K562 treated with DMSO at 1 percent for 24 hours (cell line): ENCODE data around the gene MGME1. TPM values are rescaled to one million over a fixed set of nuclear protein-coding genes. Genes with fewer than 3 reads are reported as not detected.

Experiments
- total RNA-seq: library from RNA; unstranded; fragments of 300-600 nt; gene quantifications from 2 replicates; pipeline ENCODE4 v1.2.3, GENCODE V29; 2022; ENCODE audit warnings: low read depth; ENCODE audit not compliant: insufficient read depth

MGME1 gene, protein sequence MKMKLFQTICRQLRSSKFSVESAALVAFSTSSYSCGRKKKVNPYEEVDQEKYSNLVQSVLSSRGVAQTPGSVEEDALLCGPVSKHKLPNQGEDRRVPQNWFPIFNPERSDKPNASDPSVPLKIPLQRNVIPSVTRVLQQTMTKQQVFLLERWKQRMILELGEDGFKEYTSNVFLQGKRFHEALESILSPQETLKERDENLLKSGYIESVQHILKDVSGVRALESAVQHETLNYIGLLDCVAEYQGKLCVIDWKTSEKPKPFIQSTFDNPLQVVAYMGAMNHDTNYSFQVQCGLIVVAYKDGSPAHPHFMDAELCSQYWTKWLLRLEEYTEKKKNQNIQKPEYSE
- total RNA-seq = 25.7 and 26.3 TPM in 2 replicates

DNA sequence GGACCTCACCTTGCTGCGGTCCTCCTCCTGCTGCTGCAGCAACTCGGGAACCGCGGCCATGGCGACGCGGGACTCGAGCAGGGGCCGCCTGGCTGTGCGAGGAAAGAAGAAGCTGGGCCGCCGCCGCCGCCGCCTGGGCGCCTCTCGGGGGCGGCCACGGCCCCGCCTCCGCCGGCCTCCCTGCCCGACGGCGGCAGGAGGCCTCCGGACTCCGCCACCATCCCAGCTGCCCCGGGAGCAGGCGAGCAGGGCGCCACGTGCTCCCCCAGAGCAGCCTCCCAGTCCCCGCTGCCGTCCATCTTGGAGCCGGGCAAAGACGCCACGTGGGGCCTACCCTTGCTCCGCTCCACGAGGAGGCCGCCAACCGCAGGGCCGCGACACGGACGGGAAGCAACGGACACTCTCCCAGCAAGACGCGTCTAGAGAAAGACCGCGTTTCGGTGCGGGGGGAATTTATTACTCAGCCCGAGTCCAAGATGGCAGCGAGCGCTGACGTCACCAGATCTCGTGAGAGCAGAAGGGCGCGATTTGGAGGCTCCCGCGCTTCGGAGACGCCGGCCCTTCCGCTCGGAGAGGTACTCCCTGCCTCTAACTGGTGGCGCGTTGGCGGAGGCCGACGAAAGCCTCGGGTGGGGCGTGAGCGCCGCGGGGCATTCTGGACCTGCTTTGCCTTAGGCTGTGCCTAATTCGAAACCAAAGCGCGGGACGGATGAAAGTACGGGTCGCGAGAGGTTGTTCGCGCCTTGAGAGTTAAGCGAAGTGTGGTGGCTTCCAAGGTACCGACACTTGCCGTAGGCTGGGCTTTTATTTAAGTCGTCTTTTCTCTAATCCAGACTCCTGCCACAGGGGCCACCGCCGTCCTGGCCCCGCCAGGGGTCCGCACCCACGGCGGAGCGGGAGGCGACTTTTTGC lies at the start of gene MGME1, which contains the start of gene SNX5:
TSS of gene MGME1 (plus strand) at position 653 of the 912 bp plus-strand sequence. CDS start 842 bp downstream, outside the sequence.
TSS of gene SNX5 (minus strand) at position 429 of the 912 bp plus-strand sequence. CDS start at position 60, 369 bp downstream.

Other genes with a start within 250 kb of the MGME1 start
- gene SNX5, start 224 bp upstream of the MGME1 start, total RNA-seq = 54.8 and 57.2 TPM in 2 replicates
- not detected in 2 replicates for gene OVOL2, start 88.9 kb downstream of the MGME1 start, total RNA-seq
- gene KAT14, start 168.8 kb downstream of the MGME1 start, total RNA-seq = 3.4 and 3.9 TPM in 2 replicates
- gene PET117, start 168.8 kb downstream of the MGME1 start, total RNA-seq = 9.7 and 9.8 TPM in 2 replicates